Caco-2 (cell line): ENCODE data around the gene TRABD2A. TPM values are rescaled to one million over a fixed set of nuclear protein-coding genes. Genes with fewer than 3 reads are reported as not detected.

Experiments used
- BruUV-seq: library from RNA; stranded (reverse); fragments of 400-500 nt; replicated peaks from 2 replicates; lab custom pipeline; 2021; lab: Mats Ljungman, UMichigan
- CTCF ChIA-PET: fragments of 300-600 bp; sonication (Branson Sonifier 250); formaldehyde crosslinking; loops from one replicate; lab custom pipeline; 2022; ENCODE audit warnings: antibody characterized with exemption; lab: Charles Lee
- POLR2A ChIA-PET: fragments of 300-600 bp; sonication (Branson Sonifier 250); formaldehyde crosslinking; loops from one replicate; lab custom pipeline; 2022; ENCODE audit warnings: antibody characterized with exemption; lab: Charles Lee
- DNase-seq, 2 experiments: peaks; one replicate each; pipeline versions ENCODE4 v3.0.0 to v3.0.0-alpha.2; 2020 to 2022
- H3K27me3 ChIP-seq: replicated peaks from 2 replicates; pipeline ENCODE4 v1.6.0; 2011; ENCODE audit warnings: low read length; ENCODE audit not compliant: control insufficient read depth, insufficient read depth
- H3K36me3 ChIP-seq: 2 replicates; pipeline ENCODE4 v1.5.1; 2011; ENCODE audit warnings: low read length; ENCODE audit not compliant: control insufficient read depth, insufficient read depth
- H3K4me1 ChIP-seq: fragments of 250-450 bp; sonication (Bioruptor Pico); 2 replicates; pipeline ENCODE4 v1.5.1; 2020; ENCODE audit warnings: mild to moderate bottlenecking
- H3K4me3 ChIP-seq: 2 replicates; pipeline ENCODE4 v1.5.1; 2011; ENCODE audit warnings: low read depth, mild to moderate bottlenecking, control low read depth, low read length
- H3K9me3 ChIP-seq: fragments of 250-450 bp; sonication (Bioruptor Pico); 2 replicates; pipeline ENCODE4 v1.5.1; 2020; ENCODE audit warnings: mild to moderate bottlenecking, moderate library complexity
- H3K27ac Mint-ChIP-seq: one replicate; pipeline ENCODE4 v1.8.0; 2022; ENCODE audit warnings: mixed read lengths; ENCODE audit not compliant: unreplicated experiment
- H3K27me3 Mint-ChIP-seq: one replicate; pipeline ENCODE4 v1.8.0; 2022; ENCODE audit warnings: mixed read lengths; ENCODE audit not compliant: insufficient read depth, unreplicated experiment
- H3K36me3 Mint-ChIP-seq: one replicate; pipeline ENCODE4 v1.8.0; 2022; ENCODE audit warnings: mild to moderate bottlenecking, mixed read lengths; ENCODE audit not compliant: insufficient read depth, unreplicated experiment
- H3K4me1 Mint-ChIP-seq: one replicate; pipeline ENCODE4 v1.8.0; 2022; ENCODE audit warnings: low read depth, mixed read lengths; ENCODE audit not compliant: unreplicated experiment
- H3K4me3 Mint-ChIP-seq: one replicate; pipeline ENCODE4 v1.8.0; 2022; ENCODE audit warnings: mild to moderate bottlenecking, moderate library complexity, mixed read lengths; ENCODE audit not compliant: unreplicated experiment
- H3K9me3 Mint-ChIP-seq: one replicate; pipeline ENCODE4 v1.8.0; 2022; ENCODE audit warnings: mixed read lengths; ENCODE audit not compliant: unreplicated experiment
- CTCF ChIP-seq, 2 experiments: fragments of 200-600 bp in 1 of 2; IDR thresholded peaks; 1 replicate in 1 of 2; 2 replicates in 1 of 2; pipeline versions ENCODE4 v1.5.1 to v1.8.0; 2011 to 2022; ENCODE audit warnings: antibody characterized with exemption in 1 of 2, control low read depth in 1 of 2, inconsistent platforms in 1 of 2, low read depth in 1 of 2, low read length in 1 of 2, mild to moderate bottlenecking in 1 of 2, moderate library complexity in 1 of 2; ENCODE audit not compliant: insufficient read depth in 1 of 2, severe bottlenecking in 1 of 2, unreplicated experiment in 1 of 2
- intact Hi-C: fragments of 100-400 bp; cut with micrococcal nuclease; formaldehyde crosslinking; loops from one replicate; pipeline ENCODE4 v1.10.0; 2022; ENCODE audit not compliant: unreplicated experiment
- total RNA-seq: library from RNA; stranded (reverse); gene quantifications from 2 replicates; pipeline ENCODE4 v1.2.3, GENCODE V29; 2022

The TRABD2A gene
- total RNA-seq, 1 experiment from 2014 or later = 1.4 TPM

- no peaks in the 10 kb centered on the region for H3K36me3 Mint-ChIP-seq
Measured at GRCh38 chr2:84865181-84865783, 15.6 kb downstream of the TRABD2A start.

GRCh38 chr2:84862006-84862405 is 18.9 kb downstream of the TRABD2A start:
- no peaks in the 10 kb centered on the region; the same call in 1 of the 2 replicates for H3K27me3 ChIP-seq
- no peak for TF ChIP-seq CTCF (IDR thresholded peaks at IDR 0.05; ENCODE audit: insufficient read depth in 1 of 2, low read depth in 1 of 2, low read length in 1 of 2, severe bottlenecking in 1 of 2, unreplicated experiment in 1 of 2)
- H3K9me3 Mint-ChIP-seq = no peaks in the 10 kb centered on the region
- no peaks in the 10 kb centered on the region for H3K4me1 ChIP-seq
- ChIA-PET POLR2A (no interaction called here), CTCF (no interaction called here)
- no peaks in the 10 kb centered on the region for H3K4me1 Mint-ChIP-seq
- H3K36me3 Mint-ChIP-seq = no peaks in the 10 kb centered on the region
- no peak overlapping the region for H3K4me3 ChIP-seq
- BruUV-seq = no TSS peak
- H3K4me3 Mint-ChIP-seq = no peak overlapping the region
- no peaks in the 10 kb centered on the region for H3K27me3 Mint-ChIP-seq
- H3K27ac Mint-ChIP-seq = no peak overlapping the region
- no peaks in the 10 kb centered on the region for H3K36me3 ChIP-seq
- no peak for DNase-seq
- H3K9me3 ChIP-seq = no peaks in the 10 kb centered on the region
- intact Hi-C loops = no loop called here

More at GRCh38 chr2:84865181-84865783, 15.6 kb downstream of the TRABD2A start:
- CTCF ChIA-PET = no interaction called here
- TF ChIP-seq CTCF (IDR thresholded peaks at IDR 0.05; ENCODE audit: insufficient read depth in 1 of 2, low read depth in 1 of 2, low read length in 1 of 2, severe bottlenecking in 1 of 2, unreplicated experiment in 1 of 2) = peak in 1 of 2 experiments; percentile 15
- H3K27ac Mint-ChIP-seq = no peak overlapping the region
- intact Hi-C loops = loop anchor here (5.0 kb wide), 2 partner anchors 233 to 368 kb away; no protein-coding TSS in a partner anchor
- BruUV-seq = no TSS peak
- POLR2A ChIA-PET = no interaction called here
- no peaks in the 10 kb centered on the region for H3K4me1 ChIP-seq
- no peaks in the 10 kb centered on the region for H3K4me1 Mint-ChIP-seq
- no peaks in the 10 kb centered on the region for H3K27me3 Mint-ChIP-seq
- no peaks in the 10 kb centered on the region for H3K9me3 ChIP-seq
- no peak overlapping the region for H3K4me3 ChIP-seq
- no peak overlapping the region for H3K4me3 Mint-ChIP-seq
- no peak for DNase-seq
- no peaks in the 10 kb centered on the region; the same call in 1 of the 2 replicates for H3K27me3 ChIP-seq
- H3K9me3 Mint-ChIP-seq = no peaks in the 10 kb centered on the region
- H3K36me3 ChIP-seq = no peaks in the 10 kb centered on the region

- peaks cover 2% of the 10 kb centered on the region for H3K27me3 Mint-ChIP-seq
- intact Hi-C loops = no loop called here
- no peak for TF ChIP-seq CTCF (IDR thresholded peaks at IDR 0.05; ENCODE audit: insufficient read depth in 1 of 2, low read depth in 1 of 2, low read length in 1 of 2, severe bottlenecking in 1 of 2, unreplicated experiment in 1 of 2)
Measured at GRCh38 chr2:84861539-84861938, 19.3 kb downstream of the TRABD2A start.

More at GRCh38 chr2:84861539-84861938, 19.3 kb downstream of the TRABD2A start:
- Mint-ChIP-seq H3K27ac (no peak overlapping the region), H3K4me1 (no peaks in the 10 kb centered on the region), H3K4me3 (no peak overlapping the region), H3K36me3 (no peaks in the 10 kb centered on the region), H3K9me3 (no peaks in the 10 kb centered on the region)
- Histone ChIP-seq H3K27me3 (no peaks in the 10 kb centered on the region; the same call in 1 of the 2 replicates), H3K9me3 (no peaks in the 10 kb centered on the region), H3K4me3 (no peak overlapping the region), H3K4me1 (no peaks in the 10 kb centered on the region), H3K36me3 (no peaks in the 10 kb centered on the region)
- no TSS peak for BruUV-seq
- DNase-seq = no peak
- CTCF ChIA-PET = no interaction called here
- POLR2A ChIA-PET = no interaction called here
